CD4-positive, alpha-beta memory T cell (primary cell): ENCODE data around the gene SLC10A1. TPM values are rescaled to one million over a fixed set of nuclear protein-coding genes. Genes with fewer than 3 reads are reported as not detected.
A peak's percentile ranks its signal among the peaks of the same experiment; 100 is the strongest.

Source experiments
- CTCF ChIA-PET: fragments of 350-600 bp; sonication (Branson Sonifier 250); formaldehyde crosslinking; loops from one replicate; lab custom pipeline; 2021; ENCODE audit warnings: inconsistent platforms; ENCODE audit not compliant: partially characterized antibody; lab: Charles Lee
- POLR2A ChIA-PET: fragments of 350-600 bp; sonication (Branson Sonifier 250); formaldehyde crosslinking; loops from one replicate; lab custom pipeline; 2021; ENCODE audit not compliant: partially characterized antibody; lab: Charles Lee
- DNase-seq, 5 donors: peaks; one replicate each; pipeline versions ENCODE4 v3.0.0 to v3.0.0-alpha.2; 2020 to 2022; ENCODE audit warnings: mixed read lengths in 1 of 5
- H3K27ac ChIP-seq: one replicate; pipeline ENCODE4 v1.7.0; 2013; ENCODE audit warnings: low read depth, low read length
- H3K27me3 ChIP-seq: 2 replicates; pipeline ENCODE4 v1.7.0; 2013; ENCODE audit warnings: mild to moderate bottlenecking, low read length, moderate library complexity; ENCODE audit not compliant: insufficient read depth
- H3K36me3 ChIP-seq: 2 replicates; pipeline ENCODE4 v1.7.0; 2013; ENCODE audit warnings: mild to moderate bottlenecking, low read length, moderate library complexity; ENCODE audit not compliant: insufficient read depth
- H3K4me1 ChIP-seq: 2 replicates; pipeline ENCODE4 v1.7.0; 2013; ENCODE audit warnings: mild to moderate bottlenecking, low read length, moderate library complexity; ENCODE audit not compliant: insufficient read depth
- H3K4me3 ChIP-seq, 2 donors: one replicate each; pipeline ENCODE4 v1.7.0; 2013; ENCODE audit warnings: low read length in 2 of 2, mild to moderate bottlenecking in 1 of 2
- H3K9me3 ChIP-seq, 2 donors: one replicate each; pipeline ENCODE4 v1.7.0; 2013; ENCODE audit warnings: low read length in 2 of 2, control low read depth in 1 of 2; ENCODE audit not compliant: control insufficient read depth in 1 of 2
- H3K27ac Mint-ChIP-seq, 7 donors: one replicate each; pipeline ENCODE4 v1.8.0; 2020 to 2021; ENCODE audit warnings: mixed read lengths in 7 of 7, mild to moderate bottlenecking in 6 of 7, inconsistent platforms in 3 of 7, moderate library complexity in 3 of 7
- H3K27me3 Mint-ChIP-seq, 2 donors: one replicate each; pipeline ENCODE4 v1.8.0; 2020 to 2021; ENCODE audit warnings: mixed read lengths in 2 of 2
- H3K36me3 Mint-ChIP-seq, 2 donors: one replicate each; pipeline ENCODE4 v1.8.0; 2020 to 2021; ENCODE audit warnings: mixed read lengths in 2 of 2, inconsistent platforms in 1 of 2, mild to moderate bottlenecking in 1 of 2
- H3K4me1 Mint-ChIP-seq, 4 donors: one replicate each; pipeline ENCODE4 v1.8.0; 2020 to 2021; ENCODE audit warnings: mixed read lengths in 4 of 4, mild to moderate bottlenecking in 1 of 4
- H3K4me3 Mint-ChIP-seq, 8 donors: one replicate each; pipeline ENCODE4 v1.8.0; 2020 to 2021; ENCODE audit warnings: mixed read lengths in 8 of 8, mild to moderate bottlenecking in 7 of 8, moderate library complexity in 6 of 8, inconsistent platforms in 3 of 8
- H3K9me3 Mint-ChIP-seq, 8 donors: one replicate each; pipeline ENCODE4 v1.8.0; 2020 to 2021; ENCODE audit warnings: mixed read lengths in 8 of 8, mild to moderate bottlenecking in 5 of 8, inconsistent platforms in 3 of 8, moderate library complexity in 1 of 8
- intact Hi-C: fragments of 100-400 bp; cut with micrococcal nuclease; formaldehyde crosslinking; loops from one replicate; pipeline ENCODE4 v1.15.1; 2023
- polyA plus RNA-seq, 2 donors: library from polyadenylated mRNA; unstranded; fragments of 300-500 nt; fragmentation: Illumina TruSeq; gene quantifications; one replicate each; pipeline ENCODE4 v1.2.3, GENCODE V29; 2021
- total RNA-seq, 2 experiments: library from RNA; stranded (reverse); gene quantifications; one replicate each; pipeline ENCODE4 v1.2.3, GENCODE V29; 2021

Gene SLC10A1
- total and polyA plus RNA-seq, 4 experiments from 2014 or later: not detected

GRCh38 chr14:69795691-69796090, 1.4 kb downstream of the SLC10A1 start:
- POLR2A ChIA-PET: no interaction called here

GRCh38 chr14:69794791-69795190, 2.2 kb downstream of the SLC10A1 start:
- Mint-ChIP-seq H3K9me3 (no peaks in the 10 kb centered on the region), H3K4me1 (no peaks in the 10 kb centered on the region), H3K27me3 (peaks cover 0 to 3% of the 10 kb centered on the region in 2 donors), H3K27ac (no peak overlapping the region), H3K36me3 (peaks cover 0 to 4% of the 10 kb centered on the region in 2 donors), H3K4me3 (no peak overlapping the region)
- POLR2A ChIA-PET: no interaction called here
- Histone ChIP-seq H3K4me3 (no peak overlapping the region), H3K27ac (no peak overlapping the region), H3K36me3 (no peaks in the 10 kb centered on the region), H3K27me3 (no peaks in the 10 kb centered on the region), H3K4me1 (no peaks in the 10 kb centered on the region), H3K9me3 (no peaks in the 10 kb centered on the region)
- CTCF ChIA-PET: no interaction called here
- no peak for DNase-seq
- intact Hi-C loops: no loop called here

More at GRCh38 chr14:69795691-69796090, 1.4 kb downstream of the SLC10A1 start:
- H3K9me3 Mint-ChIP-seq: no peaks in the 10 kb centered on the region
- CTCF ChIA-PET: no interaction called here
- intact Hi-C loops: no loop called here
- peaks cover 0 to 6% of the 10 kb centered on the region in 2 donors for H3K36me3 Mint-ChIP-seq
- H3K4me1 Mint-ChIP-seq: no peaks in the 10 kb centered on the region
- H3K27me3 Mint-ChIP-seq: peaks cover 1 to 3% of the 10 kb centered on the region in 2 donors
- DNase-seq: no peak
- Histone ChIP-seq H3K27me3 (no peaks in the 10 kb centered on the region), H3K4me1 (no peaks in the 10 kb centered on the region), H3K4me3 (no peak overlapping the region), H3K27ac (no peak overlapping the region), H3K36me3 (no peaks in the 10 kb centered on the region), H3K9me3 (no peaks in the 10 kb centered on the region)
- H3K27ac Mint-ChIP-seq: no peak overlapping the region
- H3K4me3 Mint-ChIP-seq: no peak overlapping the region

GRCh38 chr14:69792887-69793421, 4.1 kb downstream of the SLC10A1 start:
- Histone ChIP-seq H3K36me3 (no peaks in the 10 kb centered on the region), H3K9me3 (no peaks in the 10 kb centered on the region), H3K4me1 (no peaks in the 10 kb centered on the region), H3K4me3 (no peak overlapping the region), H3K27me3 (no peaks in the 10 kb centered on the region), H3K27ac (no peak overlapping the region)
- ChIA-PET CTCF (no interaction called here), POLR2A (interaction anchor here (1.4 kb wide), 1 partner anchor 26 kb away, joined by 3 read pairs; no protein-coding TSS in a partner anchor)
- Mint-ChIP-seq H3K27me3 (no peaks in the 10 kb centered on the region), H3K9me3 (no peaks in the 10 kb centered on the region), H3K27ac (no peak overlapping the region), H3K4me3 (no peak overlapping the region), H3K36me3 (peaks cover 0 to 4% of the 10 kb centered on the region in 2 donors), H3K4me1 (no peaks in the 10 kb centered on the region)
- DNase-seq: no peak
- intact Hi-C loops: no loop called here

DNA sequence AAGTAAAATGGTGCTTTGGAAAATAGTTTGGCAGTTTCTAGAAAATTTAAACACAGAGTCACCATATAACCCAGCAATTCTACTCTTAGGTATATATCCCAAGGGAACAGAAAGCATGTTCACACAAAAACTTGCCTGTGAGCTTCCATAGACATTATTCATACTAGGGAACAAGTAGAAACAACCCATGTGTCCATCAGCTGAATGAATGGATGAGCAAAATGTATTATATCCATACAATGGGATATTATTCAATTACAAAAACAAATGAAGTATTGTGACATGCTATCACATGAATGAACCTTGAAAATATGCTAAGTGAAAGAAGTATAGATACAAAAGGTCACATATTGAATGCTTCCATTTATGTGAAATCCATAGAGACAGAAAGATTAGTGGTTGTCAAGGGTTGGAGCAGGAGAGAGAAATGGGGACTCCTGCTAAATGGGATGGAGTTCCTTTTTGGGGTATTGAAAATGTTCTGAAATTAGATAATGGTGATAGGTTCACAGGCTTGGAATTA, 7.9 kb downstream of the SLC10A1 start:
- Mint-ChIP-seq H3K27ac (no peak overlapping the region), H3K36me3 (peaks cover 4 to 12% of the 10 kb centered on the region in 2 donors), H3K9me3 (no peaks in the 10 kb centered on the region), H3K4me3 (no peak overlapping the region), H3K4me1 (no peaks in the 10 kb centered on the region), H3K27me3 (no peaks in the 10 kb centered on the region)
- H3K27ac ChIP-seq: no peak overlapping the region
- DNase-seq: no peak
- H3K4me3 ChIP-seq: no peak overlapping the region
- intact Hi-C loops: no loop called here
- no peaks in the 10 kb centered on the region for H3K4me1 ChIP-seq
- ChIA-PET POLR2A (no interaction called here), CTCF (no interaction called here)
- H3K27me3 ChIP-seq: no peaks in the 10 kb centered on the region
- H3K36me3 ChIP-seq: no peaks in the 10 kb centered on the region
- H3K9me3 ChIP-seq: no peaks in the 10 kb centered on the region

DNA sequence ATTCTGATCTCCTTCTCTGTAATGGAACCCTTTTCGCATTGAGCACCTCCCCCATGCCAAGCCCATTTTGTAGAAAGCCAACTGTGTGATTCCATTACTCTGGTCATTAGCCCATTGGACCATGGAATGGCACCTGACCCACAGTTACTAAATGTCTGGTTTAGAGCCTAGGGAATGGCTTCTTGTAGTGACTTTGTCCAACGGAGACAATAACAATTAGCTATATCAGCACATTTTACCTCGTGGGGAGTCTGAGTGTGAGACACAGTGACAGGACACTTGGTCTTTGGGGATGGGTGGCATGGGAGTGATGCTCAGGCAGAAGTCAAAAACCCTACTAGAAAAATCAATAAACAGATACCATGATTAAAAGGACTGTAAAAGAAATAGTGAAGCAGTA, 10.4 kb downstream of the SLC10A1 start:
- H3K27ac Mint-ChIP-seq: no peak overlapping the region

GRCh38 chr14:69784942-69785341, 12.1 kb downstream of the SLC10A1 start:
- Histone ChIP-seq H3K4me1 (no peaks in the 10 kb centered on the region), H3K9me3 (no peaks in the 10 kb centered on the region), H3K27ac (no peak overlapping the region), H3K36me3 (peaks cover 3% of the 10 kb centered on the region), H3K27me3 (no peaks in the 10 kb centered on the region), H3K4me3 (no peak overlapping the region)
- no peak for DNase-seq
- CTCF ChIA-PET: no interaction called here
- Mint-ChIP-seq H3K36me3 (peaks cover 18 to 19% of the 10 kb centered on the region in 2 donors), H3K27ac (no peak overlapping the region), H3K9me3 (no peaks in the 10 kb centered on the region), H3K27me3 (no peaks in the 10 kb centered on the region), H3K4me3 (no peak overlapping the region), H3K4me1 (peaks cover 0 to 13% (median 7%) of the 10 kb centered on the region in 4 donors)
- intact Hi-C loops: no loop called here
- POLR2A ChIA-PET: interaction anchor here (1.0 to 1.7 kb wide), 2 partner anchors 14 to 18 kb away, joined by 3 to 6 read pairs; partner anchors contain the start of gene SRSF5

More for the DNA sequence above, 10.4 kb downstream of the SLC10A1 start:
- POLR2A ChIA-PET: no interaction called here
- Histone ChIP-seq H3K4me1 (no peaks in the 10 kb centered on the region), H3K27me3 (no peaks in the 10 kb centered on the region), H3K36me3 (peaks cover 3% of the 10 kb centered on the region), H3K9me3 (no peaks in the 10 kb centered on the region), H3K4me3 (no peak overlapping the region), H3K27ac (no peak overlapping the region)
- Mint-ChIP-seq H3K4me3 (no peak overlapping the region), H3K4me1 (peaks cover 0 to 4% (median 3%) of the 10 kb centered on the region in 4 donors), H3K27me3 (no peaks in the 10 kb centered on the region), H3K36me3 (peaks cover 7 to 15% of the 10 kb centered on the region in 2 donors), H3K9me3 (no peaks in the 10 kb centered on the region)
- intact Hi-C loops: no loop called here
- no peak for DNase-seq
- CTCF ChIA-PET: no interaction called here

- H3K27ac ChIP-seq: no peak overlapping the region
- peaks cover 30 to 50% of the 10 kb centered on the region in 2 donors for H3K36me3 Mint-ChIP-seq
- no peak overlapping the region for H3K4me3 Mint-ChIP-seq
- H3K4me1 ChIP-seq: peaks cover 28% of the 10 kb centered on the region
- no peak for DNase-seq
- ChIA-PET POLR2A (interaction anchor here (6.4 kb wide), 1 partner anchor 13 kb away, joined by 56 read pairs; the partner anchor contains the start of gene SRSF5), CTCF (no interaction called here)
- H3K9me3 ChIP-seq: no peaks in the 10 kb centered on the region
- H3K27me3 ChIP-seq: no peaks in the 10 kb centered on the region
- peaks cover 23 to 46% (median 26%) of the 10 kb centered on the region in 4 donors for H3K4me1 Mint-ChIP-seq
- intact Hi-C loops: no loop called here
- H3K9me3 Mint-ChIP-seq: no peaks in the 10 kb centered on the region
- H3K4me3 ChIP-seq: no peak overlapping the region
- H3K27me3 Mint-ChIP-seq: no peaks in the 10 kb centered on the region
- peaks cover 25% of the 10 kb centered on the region for H3K36me3 ChIP-seq
- H3K27ac Mint-ChIP-seq: peak overlapping the region in 3 of 7 donors; percentile 30 to 51 (median 38)
Observed at GRCh38 chr14:69780952-69781351, 16.1 kb downstream of the SLC10A1 start.
